BJ (cell line): ENCODE measurements around the gene APOL4. TPM values are rescaled to one million over a fixed set of nuclear protein-coding genes. Genes with fewer than 3 reads are reported as not detected.
"Not testable (repeated sequence)": the region's sequence is repeated elsewhere in the genome, so short reads cannot be mapped to it uniquely, and the experiment has no call there.

Experiments used
- CTCF ChIA-PET: fragments of 350-600 bp; formaldehyde crosslinking; extraction: SDS; loops from one replicate; lab custom pipeline; 2021; ENCODE audit warnings: antibody characterized with exemption, inconsistent platforms; lab: Yijun Ruan, JAX
- POLR2A ChIA-PET: fragments of 300-600 bp; sonication (Branson Sonifier 250); formaldehyde crosslinking; extraction: SDS; loops from one replicate; lab custom pipeline; 2021; ENCODE audit warnings: antibody characterized with exemption; lab: Charles Lee
- DNase-seq: peaks from one replicate; pipeline ENCODE4 v3.0.0-alpha.2; 2011; ENCODE audit warnings: low read depth
- H3K27me3 ChIP-seq: 2 replicates; pipeline ENCODE4 v1.6.0; 2011; ENCODE audit warnings: low read length; ENCODE audit not compliant: control insufficient read depth, insufficient read depth
- H3K36me3 ChIP-seq: 2 replicates; pipeline ENCODE4 v1.5.1; 2011; ENCODE audit warnings: low read length; ENCODE audit not compliant: control insufficient read depth, insufficient read depth
- H3K4me3 ChIP-seq: 2 replicates; pipeline ENCODE4 v1.5.1; 2011; ENCODE audit warnings: low read depth, mild to moderate bottlenecking, control low read depth, low read length
- polyA plus RNA-seq: library from polyadenylated mRNA; depleted of rRNA; stranded (reverse); fragments of >200 nt; gene quantifications from 2 replicates; pipeline ENCODE4 v1.2.3, GENCODE V29; 2011
- TF ChIP-seq, protein P1 (sequence below): IDR thresholded peaks from 2 replicates; pipeline ENCODE4 v1.5.1; 2011; ENCODE audit warnings: low read depth, mild to moderate bottlenecking, control low read depth, inconsistent platforms, low read length, moderate library complexity; ENCODE audit not compliant: insufficient read depth

Gene APOL4
- polyA plus RNA-seq, 1 experiment = 0.16 TPM

GRCh38 chr22:36210224-36210623, 8.6 kb upstream of the APOL4 start:
- CTCF ChIA-PET = interaction anchor here (1.4 kb wide), 1 partner anchor 28 kb away, joined by 3 read pairs; no protein-coding TSS in a partner anchor

DNA sequence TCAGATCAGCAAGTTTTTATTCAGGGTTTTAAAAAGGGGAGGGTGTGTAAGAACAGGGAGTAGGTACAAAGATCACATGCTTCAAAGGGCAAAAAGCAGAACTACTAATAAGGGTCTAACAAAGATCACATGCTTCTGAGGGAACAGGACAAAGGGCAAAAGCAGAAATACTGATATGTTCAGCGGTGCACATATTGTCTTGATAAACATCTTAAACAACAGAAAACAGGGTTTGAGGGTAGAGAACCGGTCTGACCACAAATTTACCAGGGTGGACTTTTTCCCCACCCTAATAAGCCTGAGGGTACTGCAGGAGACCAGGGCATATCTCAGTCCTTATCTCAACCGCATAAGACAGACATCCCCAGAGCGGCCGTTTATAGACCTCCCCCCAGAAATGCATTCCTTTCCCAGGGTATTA, 7.9 kb upstream of the APOL4 start:
- CTCF ChIA-PET = interaction anchor here (1.1 kb wide), 1 partner anchor 277 kb away, joined by 4 read pairs; no protein-coding TSS in a partner anchor
- H3K4me3 ChIP-seq, H3K36me3 ChIP-seq, H3K27me3 ChIP-seq, DNase-seq, POLR2A ChIA-PET: not testable (repeated sequence)

More at GRCh38 chr22:36210224-36210623, 8.6 kb upstream of the APOL4 start:
- POLR2A ChIA-PET = interaction anchor here (0.7 kb wide), 1 partner anchor 418 kb away, joined by 3 read pairs; no protein-coding TSS in a partner anchor
- no peak for DNase-seq
- peaks cover 12% of the 10 kb centered on the region for H3K27me3 ChIP-seq
- TF ChIP-seq, protein P1, sequence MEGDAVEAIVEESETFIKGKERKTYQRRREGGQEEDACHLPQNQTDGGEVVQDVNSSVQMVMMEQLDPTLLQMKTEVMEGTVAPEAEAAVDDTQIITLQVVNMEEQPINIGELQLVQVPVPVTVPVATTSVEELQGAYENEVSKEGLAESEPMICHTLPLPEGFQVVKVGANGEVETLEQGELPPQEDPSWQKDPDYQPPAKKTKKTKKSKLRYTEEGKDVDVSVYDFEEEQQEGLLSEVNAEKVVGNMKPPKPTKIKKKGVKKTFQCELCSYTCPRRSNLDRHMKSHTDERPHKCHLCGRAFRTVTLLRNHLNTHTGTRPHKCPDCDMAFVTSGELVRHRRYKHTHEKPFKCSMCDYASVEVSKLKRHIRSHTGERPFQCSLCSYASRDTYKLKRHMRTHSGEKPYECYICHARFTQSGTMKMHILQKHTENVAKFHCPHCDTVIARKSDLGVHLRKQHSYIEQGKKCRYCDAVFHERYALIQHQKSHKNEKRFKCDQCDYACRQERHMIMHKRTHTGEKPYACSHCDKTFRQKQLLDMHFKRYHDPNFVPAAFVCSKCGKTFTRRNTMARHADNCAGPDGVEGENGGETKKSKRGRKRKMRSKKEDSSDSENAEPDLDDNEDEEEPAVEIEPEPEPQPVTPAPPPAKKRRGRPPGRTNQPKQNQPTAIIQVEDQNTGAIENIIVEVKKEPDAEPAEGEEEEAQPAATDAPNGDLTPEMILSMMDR = no peak
- no peak overlapping the region for H3K4me3 ChIP-seq
- no peaks in the 10 kb centered on the region for H3K36me3 ChIP-seq

GRCh38 chr22:36208914-36209313, 7.3 kb upstream of the APOL4 start:
- H3K27me3 ChIP-seq = peaks cover 6% of the 10 kb centered on the region
- no peak overlapping the region for H3K4me3 ChIP-seq
- POLR2A ChIA-PET = no interaction called here
- H3K36me3 ChIP-seq = no peaks in the 10 kb centered on the region
- CTCF ChIA-PET = interaction anchor here (1.1 kb wide), 1 partner anchor 277 kb away, joined by 4 read pairs; no protein-coding TSS in a partner anchor
- no peak for DNase-seq
- TF ChIP-seq, protein P1 = no peak

GRCh38 chr22:36208162-36208765, 6.7 kb upstream of the APOL4 start:
- TF ChIP-seq, protein P1 = no peak
- peaks cover 6% of the 10 kb centered on the region for H3K27me3 ChIP-seq
- no peaks in the 10 kb centered on the region for H3K36me3 ChIP-seq
- H3K4me3 ChIP-seq = no peak overlapping the region
- no peak for DNase-seq
- CTCF ChIA-PET = interaction anchor here (1.1 kb wide), 1 partner anchor 278 kb away, joined by 4 read pairs; no protein-coding TSS in a partner anchor
- POLR2A ChIA-PET = no interaction called here

GRCh38 chr22:36206255-36206654, 4.6 kb upstream of the APOL4 start:
- CTCF ChIA-PET = interaction anchor here (0.6 kb wide), 1 partner anchor 11 kb away, joined by 3 read pairs; no protein-coding TSS in a partner anchor
- POLR2A ChIA-PET = no interaction called here
- Histone ChIP-seq H3K4me3 (no peak overlapping the region), H3K36me3 (no peaks in the 10 kb centered on the region), H3K27me3 (peaks cover 5% of the 10 kb centered on the region)
- TF ChIP-seq, protein P1 = no peak
- DNase-seq = no peak

- DNase-seq, H3K27me3 ChIP-seq, H3K36me3 ChIP-seq, POLR2A ChIA-PET, H3K4me3 ChIP-seq: not testable (repeated sequence)
- CTCF ChIA-PET = interaction anchor here (0.6 to 1.3 kb wide), 3 partner anchors 12 to 33 kb away, joined by 3 read pairs; no protein-coding TSS in a partner anchor
These were observed 4.0 kb upstream of the APOL4 start for GRCh38 chr22:36205573-36205972.
